Stomach (tissue), 9 donors: ENCODE data around the gene KLHL3. TPM values are rescaled to one million over a fixed set of nuclear protein-coding genes. Genes with fewer than 3 reads are reported as not detected.

Source experiments
- DNase-seq, 2 donors: peaks; one replicate each; pipeline versions ENCODE4 v3.0.0 to v3.0.0-alpha.2; 2013 to 2019
- H3K27ac ChIP-seq, 5 donors: fragments of 200-600 bp in 4 of 5; sonication (generic) in 4 of 5; one replicate each; pipeline ENCODE4 v1.5.1; 2013 to 2019; ENCODE audit warnings: mild to moderate bottlenecking in 1 of 5, moderate library complexity in 1 of 5
- H3K27me3 ChIP-seq, 3 donors: fragments of 200-600 bp; sonication (generic); one replicate each; pipeline ENCODE4 v1.5.1; 2017 to 2019; ENCODE audit warnings: mixed run types in 1 of 3
- H3K36me3 ChIP-seq, 4 donors: fragments of 200-600 bp; sonication (generic); 1 replicate in 3 of 4; 2 replicates in 1 of 4; pipeline ENCODE4 v1.5.1; 2016 to 2019
- H3K4me1 ChIP-seq, 4 donors: fragments of 200-600 bp; sonication (generic); one replicate each; pipeline ENCODE4 v1.5.1; 2016 to 2019
- H3K4me3 ChIP-seq, 4 donors: fragments of 200-600 bp; sonication (generic) in 3 of 4; one replicate each; pipeline ENCODE4 v1.5.1; 2016 to 2019; ENCODE audit warnings: mild to moderate bottlenecking in 1 of 4
- H3K9me3 ChIP-seq, 4 donors: fragments of 200-600 bp; sonication (generic); one replicate each; pipeline ENCODE4 v1.5.1; 2016 to 2019
- EP300 ChIP-seq: sonication (generic); formaldehyde crosslinking; IDR thresholded peaks from one replicate; pipeline ENCODE4 v1.6.1; 2017; ENCODE audit warnings: antibody characterized with exemption
- POLR2A ChIP-seq, 4 donors: fragments of 450-650 bp; IDR thresholded peaks; one replicate each; pipeline ENCODE4 v1.6.1; 2016; ENCODE audit warnings: antibody characterized with exemption in 4 of 4, control low read depth in 2 of 4, mild to moderate bottlenecking in 1 of 4, moderate library complexity in 1 of 4
- POLR2AphosphoS5 ChIP-seq, 3 donors: sonication (generic); formaldehyde crosslinking; IDR thresholded peaks; one replicate each; pipeline ENCODE4 v1.6.1; 2016; ENCODE audit warnings: antibody characterized with exemption in 3 of 3
- WGBS, 5 donors: extraction: QIAGEN DNeasy Blood & Tissue Kit in 3 of 5; methylation state at CpG; one replicate each; pipeline versions ENCODE4 v1.1.5 to v1.1.7; 2013 to 2018; 5-methylcytosine and 5-hydroxymethylcytosine counted together
- intact Hi-C: fragments of 100-400 bp; cut with DNase I; formaldehyde crosslinking; loops from one replicate; pipeline ENCODE4 v1.15.1; 2023; ENCODE audit warnings: low total_unique reads
- polyA plus RNA-seq, 3 donors: library from polyadenylated mRNA; stranded (reverse); fragments of 200-250 nt; gene quantifications; one replicate each; pipeline ENCODE4 v1.2.3, GENCODE V29; 2013
- total RNA-seq, 5 donors: library from RNA; depleted of rRNA; stranded (reverse); fragments of >200 nt; gene quantifications; one replicate each; pipeline versions ENCODE4 v1.1.0 to v1.2.3, GENCODE V29; 2014 to 2016
- TF ChIP-seq, protein P1 (sequence below), 7 experiments: fragments of 450-650 bp in 4 of 7; fragments of 200-600 bp in 3 of 7; sonication (generic) in 3 of 7; IDR thresholded peaks; one replicate each; pipeline ENCODE4 v1.5.1; 2016 to 2019; ENCODE audit warnings: antibody characterized with exemption in 7 of 7, control low read depth in 2 of 7, mild to moderate bottlenecking in 1 of 7
- donor health status: healthy with polysubstance abuse.
- donor health status: Bipolar disorder and iron deficiency.
- donor health status: healthy.

KLHL3 gene
- total and polyA plus RNA-seq, 8 donors, result 0.50 to 20.4 (median 10.3) TPM

DNA sequence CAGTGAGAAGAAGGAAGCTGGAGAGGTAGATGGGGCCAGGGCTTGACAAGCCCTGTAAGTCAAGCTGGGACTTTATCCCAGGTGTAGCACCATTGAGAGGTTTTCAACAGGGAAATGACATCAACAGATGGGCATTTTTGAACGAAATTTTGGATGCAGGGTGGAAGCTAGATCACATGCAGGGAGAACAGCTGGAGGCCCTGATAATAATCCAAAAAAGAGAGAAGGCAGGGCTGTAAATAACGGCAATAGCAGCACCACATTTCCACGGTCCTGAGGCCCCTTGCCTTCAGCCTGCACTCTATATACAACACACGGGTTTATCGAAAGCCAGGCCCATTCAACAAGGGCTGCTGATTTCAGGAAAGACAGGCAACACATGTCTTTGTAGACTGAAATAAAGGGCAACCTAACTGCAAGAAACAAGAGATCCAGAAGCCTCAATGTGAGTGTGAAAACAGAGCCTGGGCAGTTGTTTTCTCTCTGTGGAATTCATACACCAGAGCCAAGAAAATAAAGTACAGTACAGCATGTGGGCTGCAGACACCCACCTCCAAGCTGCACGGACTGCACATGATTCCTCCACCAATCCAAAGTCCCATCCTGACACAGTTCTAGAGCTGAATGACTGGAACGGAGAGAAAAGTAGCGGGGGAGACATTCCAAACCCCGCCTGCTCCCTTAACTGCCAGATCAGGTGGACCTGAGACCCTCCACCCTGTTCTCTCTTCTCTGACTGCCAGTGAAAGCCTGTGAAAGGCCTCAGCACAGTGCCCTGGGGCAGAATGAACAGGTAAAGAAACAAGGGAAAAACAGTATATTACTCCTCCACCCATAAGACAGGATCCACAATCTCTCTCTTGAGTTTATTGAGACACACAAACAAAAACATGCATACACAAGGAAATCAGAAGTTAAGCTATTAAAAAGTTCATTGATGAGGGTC lies 36.3 kb downstream of the KLHL3 start:
- no peaks in the 10 kb centered on the region for H3K4me1 ChIP-seq
- 67 to 76% (median 69%) methylated on average over 9 of the region's 9 CpGs for WGBS, 5 donors
- peaks cover 0 to 5% (median 0%) of the 10 kb centered on the region in 4 donors for H3K36me3 ChIP-seq
- TF ChIP-seq POLR2AphosphoS5 (IDR thresholded peaks at IDR 0.05), result no peak
- no peak for TF ChIP-seq POLR2A (IDR thresholded peaks at IDR 0.05)
- no peak for TF ChIP-seq EP300
- TF ChIP-seq, protein P1, sequence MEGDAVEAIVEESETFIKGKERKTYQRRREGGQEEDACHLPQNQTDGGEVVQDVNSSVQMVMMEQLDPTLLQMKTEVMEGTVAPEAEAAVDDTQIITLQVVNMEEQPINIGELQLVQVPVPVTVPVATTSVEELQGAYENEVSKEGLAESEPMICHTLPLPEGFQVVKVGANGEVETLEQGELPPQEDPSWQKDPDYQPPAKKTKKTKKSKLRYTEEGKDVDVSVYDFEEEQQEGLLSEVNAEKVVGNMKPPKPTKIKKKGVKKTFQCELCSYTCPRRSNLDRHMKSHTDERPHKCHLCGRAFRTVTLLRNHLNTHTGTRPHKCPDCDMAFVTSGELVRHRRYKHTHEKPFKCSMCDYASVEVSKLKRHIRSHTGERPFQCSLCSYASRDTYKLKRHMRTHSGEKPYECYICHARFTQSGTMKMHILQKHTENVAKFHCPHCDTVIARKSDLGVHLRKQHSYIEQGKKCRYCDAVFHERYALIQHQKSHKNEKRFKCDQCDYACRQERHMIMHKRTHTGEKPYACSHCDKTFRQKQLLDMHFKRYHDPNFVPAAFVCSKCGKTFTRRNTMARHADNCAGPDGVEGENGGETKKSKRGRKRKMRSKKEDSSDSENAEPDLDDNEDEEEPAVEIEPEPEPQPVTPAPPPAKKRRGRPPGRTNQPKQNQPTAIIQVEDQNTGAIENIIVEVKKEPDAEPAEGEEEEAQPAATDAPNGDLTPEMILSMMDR (IDR thresholded peaks at IDR 0.05), result no peak
- intact Hi-C loops, result no loop called here
- H3K27ac ChIP-seq, result no peak overlapping the region
- H3K27me3 ChIP-seq, result no peaks in the 10 kb centered on the region
- no peaks in the 10 kb centered on the region for H3K9me3 ChIP-seq
- no peak overlapping the region for H3K4me3 ChIP-seq
- peak in 1 of 2 donors; percentile 20 for DNase-seq

DNA sequence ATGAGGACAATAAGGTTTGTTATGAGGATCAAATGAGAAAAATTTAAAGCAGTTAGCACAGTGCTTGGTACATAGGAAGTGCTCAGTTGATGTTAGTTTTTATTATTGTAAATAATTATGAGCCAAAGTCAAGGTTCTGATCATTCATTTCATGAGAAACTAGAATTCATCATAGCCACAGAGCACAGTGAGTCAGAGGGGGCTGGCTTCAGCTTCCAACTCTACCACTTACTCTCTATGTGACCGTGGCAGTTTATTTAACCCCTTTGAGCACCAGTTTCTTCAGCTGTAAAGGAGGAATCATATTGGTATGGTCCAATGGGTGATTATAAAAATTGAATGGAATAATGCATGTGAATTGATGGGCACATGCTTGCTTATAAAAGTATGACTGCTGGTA lies 39.4 kb downstream of the KLHL3 start:
- peaks cover 0 to 8% (median 6%) of the 10 kb centered on the region in 4 donors for H3K36me3 ChIP-seq
- H3K27ac ChIP-seq, result peak overlapping the region in 1 of 5 donors; percentile 49
- H3K4me3 ChIP-seq, result no peak overlapping the region
- no peak for TF ChIP-seq EP300
- TF ChIP-seq, protein P1 (IDR thresholded peaks at IDR 0.05), result no peak
- no peak for TF ChIP-seq POLR2A (IDR thresholded peaks at IDR 0.05)
- no peak for TF ChIP-seq POLR2AphosphoS5 (IDR thresholded peaks at IDR 0.05)
- WGBS, 5 donors, result 0 to 43% (median 31%) methylated on average over 1 of the region's 1 CpG
- no peak for DNase-seq
- peaks cover 0 to 5% (median 0%) of the 10 kb centered on the region in 4 donors for H3K4me1 ChIP-seq
- no peaks in the 10 kb centered on the region for H3K27me3 ChIP-seq
- intact Hi-C loops, result no loop called here
- H3K9me3 ChIP-seq, result no peaks in the 10 kb centered on the region

DNA sequence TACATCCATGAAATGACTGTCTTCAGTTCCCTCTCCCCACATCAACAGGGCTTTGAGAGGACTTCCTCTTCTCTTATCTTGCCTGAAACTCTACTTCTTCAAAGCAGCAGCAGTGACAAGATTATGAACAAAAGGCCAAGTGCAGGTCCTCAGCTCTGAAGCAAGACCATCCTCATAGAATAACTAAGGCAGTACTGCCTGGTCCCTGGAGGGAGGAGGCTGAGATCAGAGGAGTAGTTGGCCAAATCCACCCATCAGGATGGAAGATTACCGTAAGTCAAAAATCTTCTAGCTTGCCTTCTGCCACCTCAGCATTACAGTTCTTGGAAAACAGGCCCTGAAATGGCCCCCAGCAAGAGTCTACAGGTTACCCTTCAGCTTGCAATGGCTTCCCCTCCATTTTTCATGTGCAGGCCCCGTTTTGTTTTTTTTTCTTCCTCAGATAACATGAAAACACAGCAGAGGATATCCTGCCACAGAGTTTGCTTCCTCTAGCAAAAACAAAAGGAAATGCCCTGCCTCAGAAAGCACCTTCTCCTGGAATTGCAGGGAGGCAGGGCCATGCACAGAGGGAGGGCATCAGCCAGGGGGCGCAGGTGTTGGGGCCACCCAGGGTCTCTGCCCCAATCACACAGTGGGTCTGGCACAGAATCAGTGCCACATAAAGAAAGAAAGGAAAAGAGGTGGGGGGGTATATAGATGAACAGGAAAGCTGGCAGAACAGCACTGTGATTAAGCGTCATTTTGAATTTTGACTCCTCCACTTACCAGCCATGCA lies 40.0 kb downstream of the KLHL3 start:
- Histone ChIP-seq H3K4me3 (no peak overlapping the region), H3K9me3 (no peaks in the 10 kb centered on the region), H3K36me3 (peaks cover 0 to 13% (median 8%) of the 10 kb centered on the region in 4 donors), H3K27me3 (no peaks in the 10 kb centered on the region), H3K27ac (peak overlapping the region in 1 of 5 donors; percentile 49), H3K4me1 (peaks cover 0 to 5% (median 0%) of the 10 kb centered on the region in 4 donors)
- TF ChIP-seq, protein P1 (IDR thresholded peaks at IDR 0.05), result peak in 1 of 7 experiments; percentile 10
- TF ChIP-seq EP300 (no peak), POLR2AphosphoS5 (IDR thresholded peaks at IDR 0.05) (no peak)
- intact Hi-C loops, result no loop called here
- peak in 1 of 2 donors; percentile 39 for DNase-seq
- WGBS, 5 donors, result 68 to 80% (median 74%) methylated on average over 4 of the region's 4 CpGs
